ENCODE measurements around the gene OSBPL10.

OSBPL10 gene

GRCh38 chr3:31732548-31732947, 248.5 kb downstream of the OSBPL10 start:
- ChIA-PET CTCF (no interaction called here), POLR2A (no interaction called here)
- DNase-seq (ENCODE audit: extremely low spot score), result no peak
- TF ChIP-seq FOXM1 (IDR thresholded peaks at IDR 0.05; ENCODE audit: borderline replicate concordance) (no peak), ARNT (IDR thresholded peaks at IDR 0.05) (no peak), TARDBP (IDR thresholded peaks at IDR 0.05) (no peak), SUZ12 (IDR thresholded peaks at IDR 0.05) (no peak), BHLHE40 (IDR thresholded peaks at IDR 0.05; ENCODE audit: borderline replicate concordance) (no peak), HDGF (IDR thresholded peaks at IDR 0.05; ENCODE audit: borderline replicate concordance) (no peak), LEF1 (IDR thresholded peaks at IDR 0.05; ENCODE audit: borderline replicate concordance) (no peak), FOXA1 (IDR thresholded peaks at IDR 0.05) (no peak), ZNF384 (IDR thresholded peaks at IDR 0.05) (no peak), CTBP1 (IDR thresholded peaks at IDR 0.05; ENCODE audit: borderline replicate concordance) (no peak), FOXK2 (IDR thresholded peaks at IDR 0.05) (no peak)
- TF ChIP-seq, protein P1, sequence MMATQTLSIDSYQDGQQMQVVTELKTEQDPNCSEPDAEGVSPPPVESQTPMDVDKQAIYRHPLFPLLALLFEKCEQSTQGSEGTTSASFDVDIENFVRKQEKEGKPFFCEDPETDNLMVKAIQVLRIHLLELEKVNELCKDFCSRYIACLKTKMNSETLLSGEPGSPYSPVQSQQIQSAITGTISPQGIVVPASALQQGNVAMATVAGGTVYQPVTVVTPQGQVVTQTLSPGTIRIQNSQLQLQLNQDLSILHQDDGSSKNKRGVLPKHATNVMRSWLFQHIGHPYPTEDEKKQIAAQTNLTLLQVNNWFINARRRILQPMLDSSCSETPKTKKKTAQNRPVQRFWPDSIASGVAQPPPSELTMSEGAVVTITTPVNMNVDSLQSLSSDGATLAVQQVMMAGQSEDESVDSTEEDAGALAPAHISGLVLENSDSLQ (IDR thresholded peaks at IDR 0.05), result no peak

GRCh38 chr3:31729573-31729972, 251.5 kb downstream of the OSBPL10 start:
- TF ChIP-seq TARDBP (IDR thresholded peaks at IDR 0.05) (no peak), ZNF384 (IDR thresholded peaks at IDR 0.05) (no peak), CTBP1 (IDR thresholded peaks at IDR 0.05; ENCODE audit: borderline replicate concordance) (no peak), LEF1 (IDR thresholded peaks at IDR 0.05; ENCODE audit: borderline replicate concordance) (no peak), FOXM1 (IDR thresholded peaks at IDR 0.05; ENCODE audit: borderline replicate concordance) (no peak), ARNT (IDR thresholded peaks at IDR 0.05) (no peak), SP1 (IDR thresholded peaks at IDR 0.05) (no peak), NFRKB (IDR thresholded peaks at IDR 0.05) (no peak)
- TF ChIP-seq, protein P1 (IDR thresholded peaks at IDR 0.05), result no peak
- ChIA-PET POLR2A (no interaction called here), CTCF (no interaction called here)
- no peak for DNase-seq (ENCODE audit: extremely low spot score)

GRCh38 chr3:31729082-31729481, 252.0 kb downstream of the OSBPL10 start:
- TF ChIP-seq HDGF (IDR thresholded peaks at IDR 0.05; ENCODE audit: borderline replicate concordance) (no peak), LEF1 (IDR thresholded peaks at IDR 0.05; ENCODE audit: borderline replicate concordance) (no peak), NFRKB (IDR thresholded peaks at IDR 0.05) (no peak)
- no peak for DNase-seq (ENCODE audit: extremely low spot score)
- ChIA-PET POLR2A (no interaction called here), CTCF (no interaction called here)

GRCh38 chr3:31728403-31728802, 252.7 kb downstream of the OSBPL10 start:
- no peak for TF ChIP-seq TARDBP (IDR thresholded peaks at IDR 0.05)
- POLR2A ChIA-PET, result no interaction called here
- CTCF ChIA-PET, result no interaction called here
- no peak for DNase-seq (ENCODE audit: extremely low spot score)

DNA sequence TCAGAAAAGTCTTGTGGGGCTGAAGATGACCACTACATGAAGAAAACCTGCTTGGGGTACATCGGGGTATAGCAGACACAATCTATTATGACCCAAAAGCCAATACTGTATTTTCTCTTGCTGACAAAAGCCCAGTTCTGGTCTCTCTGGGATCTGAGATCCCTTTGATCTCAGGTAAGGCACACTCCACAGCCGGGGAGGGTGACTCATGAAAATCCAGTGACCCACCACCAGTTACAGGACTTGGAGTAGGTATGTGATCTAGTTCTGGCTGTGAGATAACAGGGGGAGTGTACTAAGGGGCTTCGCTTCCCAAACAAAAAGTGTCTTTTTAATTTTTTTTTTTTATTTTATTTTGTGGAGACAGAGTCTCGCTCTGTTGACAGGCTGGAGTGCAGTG, 255.1 kb downstream of the OSBPL10 start:
- DNase-seq (ENCODE audit: extremely low spot score), result no peak
- ChIA-PET CTCF (no interaction called here), POLR2A (no interaction called here)
- no peak for TF ChIP-seq L3MBTL2 (conservative IDR thresholded peaks at IDR 0.05)
- TF ChIP-seq BHLHE40 (IDR thresholded peaks at IDR 0.05; ENCODE audit: borderline replicate concordance), result no peak
- TF ChIP-seq FOXM1 (IDR thresholded peaks at IDR 0.05; ENCODE audit: borderline replicate concordance), result no peak
- no peak for TF ChIP-seq HDGF (IDR thresholded peaks at IDR 0.05; ENCODE audit: borderline replicate concordance)
- TF ChIP-seq, protein P1 (IDR thresholded peaks at IDR 0.05), result no peak
- no peak for TF ChIP-seq NFRKB (IDR thresholded peaks at IDR 0.05)
- no peak for TF ChIP-seq LEF1 (IDR thresholded peaks at IDR 0.05; ENCODE audit: borderline replicate concordance)
- no peak for TF ChIP-seq CTBP1 (IDR thresholded peaks at IDR 0.05; ENCODE audit: borderline replicate concordance)
- no peak for TF ChIP-seq ARNT (IDR thresholded peaks at IDR 0.05)
- no peak for TF ChIP-seq FOXA1 (IDR thresholded peaks at IDR 0.05)
- no peak for TF ChIP-seq ZNF384 (IDR thresholded peaks at IDR 0.05)
- TF ChIP-seq FOXK2 (IDR thresholded peaks at IDR 0.05), result no peak
- no peak for TF ChIP-seq ELF4 (IDR thresholded peaks at IDR 0.05)
- TF ChIP-seq SP1 (IDR thresholded peaks at IDR 0.05), result no peak
- no peak for TF ChIP-seq TARDBP (IDR thresholded peaks at IDR 0.05)

DNA sequence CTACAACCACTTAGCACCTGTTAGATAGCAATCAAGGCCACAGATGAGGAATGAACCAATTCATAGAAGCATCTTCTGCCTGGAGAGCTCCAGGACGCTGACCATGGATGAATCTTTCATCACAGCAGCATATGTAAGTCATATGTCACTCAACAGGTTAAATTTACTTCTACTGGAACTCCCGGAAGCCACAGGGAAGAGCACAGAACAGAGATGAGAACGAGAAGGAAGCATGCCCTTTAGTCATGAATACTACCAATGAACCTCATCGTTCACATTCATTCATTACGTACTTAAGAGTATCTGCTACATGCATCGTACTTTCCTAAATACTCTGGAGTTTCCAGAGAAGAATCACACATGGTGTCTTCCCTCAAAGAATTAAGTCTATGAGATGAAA, 255.5 kb downstream of the OSBPL10 start:
- POLR2A ChIA-PET, result no interaction called here
- CTCF ChIA-PET, result no interaction called here
- TF ChIP-seq BHLHE40 (IDR thresholded peaks at IDR 0.05; ENCODE audit: borderline replicate concordance) (no peak), ARNT (IDR thresholded peaks at IDR 0.05) (no peak), FOXA1 (IDR thresholded peaks at IDR 0.05) (no peak), ZNF384 (IDR thresholded peaks at IDR 0.05) (no peak), SUZ12 (IDR thresholded peaks at IDR 0.05) (no peak), NFRKB (IDR thresholded peaks at IDR 0.05) (no peak), ELF4 (IDR thresholded peaks at IDR 0.05) (no peak), SP1 (IDR thresholded peaks at IDR 0.05) (no peak), FOXM1 (IDR thresholded peaks at IDR 0.05; ENCODE audit: borderline replicate concordance) (no peak), LEF1 (IDR thresholded peaks at IDR 0.05; ENCODE audit: borderline replicate concordance) (no peak), L3MBTL2 (conservative IDR thresholded peaks at IDR 0.05) (no peak), CTBP1 (IDR thresholded peaks at IDR 0.05; ENCODE audit: borderline replicate concordance) (no peak), FOXK2 (IDR thresholded peaks at IDR 0.05) (no peak), HDGF (IDR thresholded peaks at IDR 0.05; ENCODE audit: borderline replicate concordance) (no peak), TARDBP (IDR thresholded peaks at IDR 0.05) (no peak)
- TF ChIP-seq, protein P1 (IDR thresholded peaks at IDR 0.05), result no peak
- DNase-seq (ENCODE audit: extremely low spot score), result no peak

Measured in HEK293T (cell line).